Tibial artery (tissue), 4 donors: ENCODE results near the gene SLX9.

ENCODE experiments used
- DNase-seq, 2 donors: peaks; one replicate each; pipeline ENCODE4 v3.0.0-alpha.2; 2019
- H3K27ac ChIP-seq, 2 donors: fragments of 200-600 bp; sonication (generic) in 1 of 2; 1 replicate in 1 of 2; 2 replicates in 1 of 2; pipeline ENCODE4 v1.5.1; 2018 to 2019; ENCODE audit warnings: mild to moderate bottlenecking in 1 of 2
- H3K27me3 ChIP-seq, 2 donors: fragments of 200-600 bp; sonication (generic) in 1 of 2; one replicate each; pipeline versions ENCODE4 v1.5.1 to v1.6.0; 2016 to 2019
- H3K36me3 ChIP-seq, 3 donors: fragments of 200-600 bp; sonication (generic) in 2 of 3; one replicate each; pipeline ENCODE4 v1.5.1; 2016 to 2019; ENCODE audit warnings: mild to moderate bottlenecking in 2 of 3
- H3K4me1 ChIP-seq, 4 donors: fragments of 200-600 bp; sonication (generic) in 2 of 4; 1 replicate in 3 of 4; 2 replicates in 1 of 4; pipeline ENCODE4 v1.5.1; 2016 to 2019
- H3K4me3 ChIP-seq, 2 donors: fragments of 200-600 bp; sonication (generic) in 1 of 2; 1 replicate in 1 of 2; 2 replicates in 1 of 2; pipeline ENCODE4 v1.5.1; 2018 to 2019; ENCODE audit warnings: mild to moderate bottlenecking in 2 of 2
- H3K9me3 ChIP-seq, 3 donors: fragments of 200-600 bp; sonication (generic) in 1 of 3; one replicate each; pipeline ENCODE4 v1.5.1; 2016 to 2019
- CTCF ChIP-seq, 2 experiments: fragments of 200-600 bp in 1 of 2; fragments of 450-650 bp in 1 of 2; IDR thresholded peaks; one replicate each; pipeline ENCODE4 v1.5.1; 2017 to 2019; ENCODE audit warnings: antibody characterized with exemption in 2 of 2, mild to moderate bottlenecking in 1 of 2, moderate library complexity in 1 of 2
- intact Hi-C: fragments of 100-400 bp; cut with DNase I; formaldehyde crosslinking; loops from one replicate; pipeline ENCODE4 v1.15.0; 2023; ENCODE audit warnings: low total_unique reads

SLX9 gene

GRCh38 chr21:44998621-44999427 lies 59.0 kb downstream of the SLX9 start:
- peak in 1 of 2 donors; percentile 55 for DNase-seq
- H3K4me1 ChIP-seq: peaks cover 7 to 100% (median 86%) of the 10 kb centered on the region in 4 donors
- intact Hi-C loops: no loop called here

GRCh38 chr21:44999428-44999971 lies 59.7 kb downstream of the SLX9 start:
- Histone ChIP-seq H3K27ac (peak overlapping the region; percentile 75 to 78), H3K27me3 (no peaks in the 10 kb centered on the region), H3K36me3 (no peaks in the 10 kb centered on the region), H3K4me3 (no peak overlapping the region), H3K9me3 (no peaks in the 10 kb centered on the region), H3K4me1 (peaks cover 7 to 100% (median 84%) of the 10 kb centered on the region in 4 donors)
- TF ChIP-seq CTCF (IDR thresholded peaks at IDR 0.05): no peak
- intact Hi-C loops: no loop called here
- DNase-seq: peak in 1 of 2 donors; percentile 66

More at GRCh38 chr21:44998621-44999427, 59.0 kb downstream of the SLX9 start:
- Histone ChIP-seq H3K36me3 (no peaks in the 10 kb centered on the region), H3K4me3 (no peak overlapping the region), H3K9me3 (no peaks in the 10 kb centered on the region), H3K27me3 (no peaks in the 10 kb centered on the region), H3K27ac (peak overlapping the region; percentile 75 to 78)
- TF ChIP-seq CTCF (IDR thresholded peaks at IDR 0.05): no peak

- intact Hi-C loops: no loop called here
- Histone ChIP-seq H3K27me3 (no peaks in the 10 kb centered on the region), H3K4me3 (peak overlapping the region in 1 of 2 donors; percentile 17), H3K4me1 (peaks cover 7 to 94% (median 79%) of the 10 kb centered on the region in 4 donors), H3K36me3 (no peaks in the 10 kb centered on the region), H3K9me3 (no peaks in the 10 kb centered on the region), H3K27ac (peak overlapping the region; percentile 75 to 78)
- no peak for TF ChIP-seq CTCF (IDR thresholded peaks at IDR 0.05)
- DNase-seq: peak; percentile 16 to 73
Measured at GRCh38 chr21:44999972-45000636, 60.3 kb downstream of the SLX9 start.

DNA sequence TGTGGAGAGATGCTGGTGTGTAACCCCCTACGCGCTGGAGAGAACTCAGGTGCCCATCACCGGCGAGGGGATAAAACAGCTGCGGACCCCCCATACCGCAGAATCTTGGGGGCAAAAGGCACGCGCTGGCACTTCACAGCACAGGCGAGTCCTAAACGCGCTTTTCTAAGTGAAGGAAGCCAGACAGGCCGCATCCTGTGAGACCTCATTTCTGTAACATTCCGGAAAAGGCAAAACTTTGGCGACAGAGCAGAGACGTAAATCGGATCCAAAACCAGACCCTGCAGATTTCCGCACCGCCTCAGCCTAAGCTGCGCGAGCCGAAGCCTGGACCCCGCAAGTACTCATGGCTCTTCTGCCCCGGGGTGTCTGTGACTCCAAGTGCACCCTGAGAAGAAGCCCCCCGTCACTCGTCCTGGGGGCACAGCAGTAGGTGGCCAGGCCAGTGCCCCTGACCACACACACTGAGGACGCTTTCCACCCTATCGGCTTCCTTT lies 60.9 kb downstream of the SLX9 start:
- Histone ChIP-seq H3K4me1 (peaks cover 7 to 89% (median 74%) of the 10 kb centered on the region in 4 donors), H3K4me3 (peak overlapping the region; percentile 17 to 38), H3K27ac (peak overlapping the region; percentile 75 to 78), H3K9me3 (peaks cover 0 to under 1% (median 0%) of the 10 kb centered on the region in 3 donors), H3K27me3 (no peaks in the 10 kb centered on the region), H3K36me3 (no peaks in the 10 kb centered on the region)
- no peak for DNase-seq
- no peak for TF ChIP-seq CTCF (IDR thresholded peaks at IDR 0.05)
- intact Hi-C loops: no loop called here

DNA sequence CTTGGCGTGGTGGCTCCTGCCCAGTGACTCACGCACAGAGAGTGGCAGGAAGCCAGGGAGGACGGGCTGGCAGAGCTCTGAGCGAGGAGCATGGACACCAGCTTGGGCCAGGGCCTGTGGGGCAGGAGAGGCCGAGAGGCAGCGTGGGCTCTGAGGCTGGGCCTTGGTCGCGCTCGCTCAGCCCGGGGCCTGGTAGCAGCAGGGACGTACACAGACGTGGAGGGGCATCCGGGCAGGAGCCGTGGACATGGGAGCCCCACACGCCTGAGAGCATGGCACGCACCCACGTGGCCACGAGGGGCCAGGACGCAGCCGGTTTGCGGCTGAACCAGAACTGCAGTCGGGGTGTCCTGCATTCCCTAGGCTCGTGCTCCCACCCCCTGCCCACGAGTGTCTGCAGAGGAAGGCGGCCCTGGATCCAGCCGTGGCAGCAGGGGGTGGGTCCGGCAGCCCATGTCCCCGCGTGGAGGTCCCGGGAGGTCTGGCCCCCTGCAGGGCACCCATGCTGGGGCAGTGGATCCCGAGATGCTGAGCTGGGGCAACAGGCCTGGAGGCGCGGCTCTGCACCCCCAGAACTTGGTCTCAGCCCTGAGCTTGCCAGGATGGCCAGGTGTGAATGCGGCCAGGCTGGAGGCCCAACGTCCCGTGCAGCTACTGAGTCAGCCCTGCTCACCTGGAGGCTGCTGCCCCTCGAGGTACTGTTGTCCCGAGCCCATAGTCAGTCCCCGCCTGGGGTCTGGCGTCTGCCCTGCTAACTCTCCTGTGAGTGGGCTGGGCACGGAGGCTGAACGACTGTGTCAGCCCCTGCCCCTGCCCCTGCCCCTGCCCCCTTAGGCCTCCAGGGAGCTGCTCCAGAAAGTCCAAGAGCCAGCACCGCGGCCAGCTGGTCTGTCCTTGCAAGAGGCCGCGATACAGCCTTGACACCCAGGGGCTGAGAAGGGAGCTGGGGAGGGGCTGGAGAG lies 61.6 kb downstream of the SLX9 start:
- intact Hi-C loops: no loop called here
- no peak for TF ChIP-seq CTCF (IDR thresholded peaks at IDR 0.05)
- peak; percentile 85 to 96 for DNase-seq
- H3K36me3 ChIP-seq: no peaks in the 10 kb centered on the region
- peak overlapping the region; percentile 17 to 38 for H3K4me3 ChIP-seq
- H3K27ac ChIP-seq: peak overlapping the region; percentile 75 to 78
- H3K27me3 ChIP-seq: no peaks in the 10 kb centered on the region
- H3K9me3 ChIP-seq: peaks cover 0 to 4% (median 0%) of the 10 kb centered on the region in 3 donors
- peaks cover 7 to 81% (median 70%) of the 10 kb centered on the region in 4 donors for H3K4me1 ChIP-seq
